Adrenal gland (tissue), 5 donors: ENCODE results near the gene KEL.

Experiments
- CTCF ChIP-seq, 6 experiments: fragments of 450-650 bp in 4 of 6; fragments of 200-600 bp in 2 of 6; sonication (generic) in 1 of 6; IDR thresholded peaks; 1 replicate in 5 of 6; 2 replicates in 1 of 6; pipeline versions ENCODE4 v1.5.1 to v1.8.0; 2016 to 2021; ENCODE audit warnings: antibody characterized with exemption in 6 of 6, mild to moderate bottlenecking in 2 of 6, moderate library complexity in 1 of 6
- POLR2A ChIP-seq, 2 donors: fragments of 450-650 bp; IDR thresholded peaks; one replicate each; pipeline ENCODE4 v1.6.1; 2017; ENCODE audit warnings: antibody characterized with exemption in 2 of 2, mild to moderate bottlenecking in 2 of 2, moderate library complexity in 1 of 2
- donor health status: DM: no; HTN: no; CAD: no.

- no peak for TF ChIP-seq CTCF (IDR thresholded peaks at IDR 0.05)
- TF ChIP-seq POLR2A (IDR thresholded peaks at IDR 0.05), result no peak
Observed at GRCh38 chr7:142894985-142895593, 67.1 kb downstream of the KEL start.
